ENCODE results near the gene DNAAF8.

- no peak for TF ChIP-seq NRF1 (IDR thresholded peaks at IDR 0.05; ENCODE audit: low read depth, low read length)
- TF ChIP-seq RCOR1 (IDR thresholded peaks at IDR 0.05; ENCODE audit: low read length), result no peak
- TF ChIP-seq, protein P1, sequence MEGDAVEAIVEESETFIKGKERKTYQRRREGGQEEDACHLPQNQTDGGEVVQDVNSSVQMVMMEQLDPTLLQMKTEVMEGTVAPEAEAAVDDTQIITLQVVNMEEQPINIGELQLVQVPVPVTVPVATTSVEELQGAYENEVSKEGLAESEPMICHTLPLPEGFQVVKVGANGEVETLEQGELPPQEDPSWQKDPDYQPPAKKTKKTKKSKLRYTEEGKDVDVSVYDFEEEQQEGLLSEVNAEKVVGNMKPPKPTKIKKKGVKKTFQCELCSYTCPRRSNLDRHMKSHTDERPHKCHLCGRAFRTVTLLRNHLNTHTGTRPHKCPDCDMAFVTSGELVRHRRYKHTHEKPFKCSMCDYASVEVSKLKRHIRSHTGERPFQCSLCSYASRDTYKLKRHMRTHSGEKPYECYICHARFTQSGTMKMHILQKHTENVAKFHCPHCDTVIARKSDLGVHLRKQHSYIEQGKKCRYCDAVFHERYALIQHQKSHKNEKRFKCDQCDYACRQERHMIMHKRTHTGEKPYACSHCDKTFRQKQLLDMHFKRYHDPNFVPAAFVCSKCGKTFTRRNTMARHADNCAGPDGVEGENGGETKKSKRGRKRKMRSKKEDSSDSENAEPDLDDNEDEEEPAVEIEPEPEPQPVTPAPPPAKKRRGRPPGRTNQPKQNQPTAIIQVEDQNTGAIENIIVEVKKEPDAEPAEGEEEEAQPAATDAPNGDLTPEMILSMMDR (IDR thresholded peaks at IDR 0.05), result no peak
- no peak for TF ChIP-seq RAD21 (IDR thresholded peaks at IDR 0.05; ENCODE audit: low read length)
- no peak for TF ChIP-seq MEF2A (IDR thresholded peaks at IDR 0.05; ENCODE audit: borderline replicate concordance, low read depth)
- no peak for TF ChIP-seq EZH2phosphoT487 (IDR thresholded peaks at IDR 0.05; ENCODE audit: borderline replicate concordance, low read depth)
- TF ChIP-seq MXI1 (IDR thresholded peaks at IDR 0.05; ENCODE audit: low read depth, low read length), result no peak
- TF ChIP-seq JUND (IDR thresholded peaks at IDR 0.05), result no peak
- no peak for TF ChIP-seq RFX5 (IDR thresholded peaks at IDR 0.05; ENCODE audit: low read length)
- no peak for TF ChIP-seq MAX (IDR thresholded peaks at IDR 0.05; ENCODE audit: low read depth)
- no peak for TF ChIP-seq GATA2 (CRISPR knock-in tag; IDR thresholded peaks at IDR 0.05)
- no peak for TF ChIP-seq FOXM1 (IDR thresholded peaks at IDR 0.05; ENCODE audit: low read depth)
These were observed 19.3 kb upstream of the DNAAF8 start for GRCh38 chr16:4714996-4715395.

Data from SK-N-SH (cell line).